T-cell (primary cell): Measurements from ENCODE around the gene TAS2R43. TPM values are rescaled to one million over a fixed set of nuclear protein-coding genes. Genes with fewer than 3 reads are reported as not detected.
"Not testable (repeated sequence)": the region's sequence is repeated elsewhere in the genome, so short reads cannot be mapped to it uniquely, and the experiment has no call there.

Experiments used
- ATAC-seq, 4 experiments: fragments of 200-7000 bp in 3 of 4; fragments of 150-1000 bp in 1 of 4; cut with Tn5 transposase; replicated peaks in 1 of 4; 1 replicate in 3 of 4; 2 replicates in 1 of 4; pipeline ENCODE4 v1.10.0; 2021; ENCODE audit warnings: moderate library complexity in 3 of 4, mild to moderate bottlenecking in 2 of 4, moderate number of reproducible peaks in 1 of 4
- CTCF ChIA-PET, 2 donors: fragments of 300-600 bp; sonication (Branson Sonifier 250); formaldehyde crosslinking; loops; one replicate each; lab custom pipeline; 2022; ENCODE audit warnings: antibody characterized with exemption in 2 of 2; lab: Charles Lee
- POLR2A ChIA-PET, 2 donors: fragments of 300-600 bp; sonication (Branson Sonifier 250); formaldehyde crosslinking; loops; one replicate each; lab custom pipeline; 2022; ENCODE audit warnings: antibody characterized with exemption in 2 of 2; lab: Charles Lee
- DNase-seq, 35 experiments: peaks; one replicate each; pipeline versions ENCODE4 v3.0.0 to v3.0.0-alpha.2; 2013 to 2023
- H3K27ac ChIP-seq: one replicate; pipeline ENCODE4 v1.5.1; 2013; ENCODE audit warnings: low read length
- H3K27me3 ChIP-seq, 2 experiments: replicated peaks in 1 of 2; 1 replicate in 1 of 2; 2 replicates in 1 of 2; pipeline versions ENCODE4 v1.6.1 to v1.7.0; 2013; ENCODE audit warnings: low read length in 1 of 2, mixed read lengths in 1 of 2; ENCODE audit not compliant: control insufficient read depth in 2 of 2, insufficient read depth in 2 of 2; ENCODE audit errors: extremely low read depth in 1 of 2
- H3K36me3 ChIP-seq, 2 donors: 1 replicate in 1 of 2; 2 replicates in 1 of 2; pipeline versions ENCODE4 v1.6.1 to v1.7.0; 2013; ENCODE audit warnings: low read length in 1 of 2; ENCODE audit not compliant: control insufficient read depth in 2 of 2, insufficient read depth in 1 of 2; ENCODE audit errors: extremely low read depth in 1 of 2
- H3K4me1 ChIP-seq, 2 experiments: 1 replicate in 1 of 2; 2 replicates in 1 of 2; pipeline versions ENCODE4 v1.6.1 to v1.7.0; 2013; ENCODE audit warnings: low read length in 2 of 2, mixed read lengths in 1 of 2; ENCODE audit not compliant: insufficient read depth in 2 of 2, control insufficient read depth in 1 of 2; ENCODE audit errors: extremely low read depth in 1 of 2
- H3K4me3 ChIP-seq, 2 donors: 1 replicate in 1 of 2; 2 replicates in 1 of 2; pipeline versions ENCODE4 v1.5.1 to v1.7.0; 2013; ENCODE audit warnings: mild to moderate bottlenecking in 2 of 2, low read length in 1 of 2, moderate library complexity in 1 of 2; ENCODE audit not compliant: control insufficient read depth in 1 of 2; ENCODE audit errors: extremely low read depth in 1 of 2
- H3K9me3 ChIP-seq: 2 replicates; pipeline ENCODE4 v1.7.0; 2013
- H3K27ac Mint-ChIP-seq, 2 donors: one replicate each; pipeline ENCODE4 v1.8.0; 2020 to 2021; ENCODE audit warnings: mild to moderate bottlenecking in 2 of 2, mixed read lengths in 2 of 2
- H3K27me3 Mint-ChIP-seq, 2 donors: one replicate each; pipeline ENCODE4 v1.8.0; 2021 to 2022; ENCODE audit warnings: mixed read lengths in 2 of 2
- H3K36me3 Mint-ChIP-seq: one replicate; pipeline ENCODE4 v1.8.0; 2021; ENCODE audit warnings: mixed read lengths
- H3K4me1 Mint-ChIP-seq, 3 donors: one replicate each; pipeline ENCODE4 v1.8.0; 2020 to 2022; ENCODE audit warnings: mixed read lengths in 3 of 3, mild to moderate bottlenecking in 1 of 3
- H3K4me3 Mint-ChIP-seq, 3 donors: one replicate each; pipeline ENCODE4 v1.8.0; 2020 to 2022; ENCODE audit warnings: mild to moderate bottlenecking in 3 of 3, mixed read lengths in 3 of 3, moderate library complexity in 3 of 3
- H3K9me3 Mint-ChIP-seq, 3 donors: one replicate each; pipeline ENCODE4 v1.8.0; 2020 to 2022; ENCODE audit warnings: mixed read lengths in 3 of 3
- WGBS: methylation state at CpG from one replicate; pipeline ENCODE4 v1.1.5; 2013; ENCODE audit warnings: missing lambda C conversion rate; ENCODE audit not compliant: insufficient coverage; 5-methylcytosine and 5-hydroxymethylcytosine counted together
- total RNA-seq, 35 experiments: library from RNA in 6 of 35; stranded (reverse) in 6 of 35; fragments of 120-200 nt in 1 of 35; gene quantifications; one replicate each; pipeline versions ENCODE4 v1.2.1 to v1.2.4 and lab custom pipeline; 2013 to 2026

TAS2R43 gene
- total RNA-seq, 5 donors from 2014 or later (not counting 1 experiment from before 2014, with no cell fraction given), result 0.35 to 5.2 (median 1.8) TPM

DNA sequence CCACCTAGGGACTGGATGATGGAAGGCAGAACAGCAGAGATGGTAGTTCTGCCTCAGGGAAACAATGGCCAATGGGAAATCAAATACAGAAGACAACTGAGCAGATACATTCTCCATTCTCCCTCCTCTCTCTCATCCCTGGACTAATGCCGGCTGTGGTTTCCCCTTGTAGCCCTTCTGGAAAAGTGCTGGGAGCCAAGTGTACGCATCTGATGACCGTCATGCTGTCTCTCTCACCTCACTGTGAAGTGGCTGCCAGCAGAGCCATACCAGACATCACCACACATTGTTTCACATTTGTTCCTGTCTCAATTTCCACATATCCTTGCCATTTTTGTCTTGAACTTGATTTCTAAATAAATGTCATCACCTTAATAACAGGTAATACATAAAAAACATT is 33.1 kb downstream of the TAS2R43 start:
- ChIA-PET POLR2A (no interaction called here), CTCF (no interaction called here)
- Mint-ChIP-seq H3K4me1 (peaks cover 7 to 25% (median 16%) of the 10 kb centered on the region in 3 donors), H3K4me3 (no peak overlapping the region), H3K27ac (no peak overlapping the region), H3K9me3 (no peaks in the 10 kb centered on the region), H3K27me3 (no peaks in the 10 kb centered on the region), H3K36me3 (peaks cover 33% of the 10 kb centered on the region)
- Histone ChIP-seq H3K36me3 (no peaks in the 10 kb centered on the region), H3K4me3 (no peak overlapping the region), H3K4me1 (no peaks in the 10 kb centered on the region), H3K9me3 (no peaks in the 10 kb centered on the region), H3K27ac (no peak overlapping the region), H3K27me3 (no peaks in the 10 kb centered on the region)
- DNase-seq (no peak), ATAC-seq (no peak)
- WGBS, result 100% methylated on average over 2 of the region's 3 CpGs

DNA sequence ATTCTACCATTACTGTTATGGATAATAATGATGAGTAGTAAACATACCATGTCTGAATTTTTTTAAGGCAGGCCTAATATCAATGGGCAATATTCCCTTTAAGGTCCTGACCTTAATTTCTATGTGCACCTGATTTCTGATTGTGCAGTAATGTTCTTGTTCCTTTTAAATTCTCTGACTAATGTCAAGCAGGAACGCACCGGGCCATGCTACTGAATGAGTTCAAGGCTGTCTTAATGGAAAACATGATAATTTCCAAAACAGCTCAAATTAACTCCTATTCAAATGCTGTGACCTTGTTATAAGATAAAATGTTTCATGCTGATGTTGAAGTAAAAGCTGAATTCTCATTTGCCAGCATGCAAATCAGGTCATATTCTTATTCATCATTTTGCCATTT is 36.8 kb downstream of the TAS2R43 start:
- H3K4me1 ChIP-seq, result no peaks in the 10 kb centered on the region
- no CpG with 5 or more reads among the region's 2 CpGs for WGBS
- ATAC-seq (no peak), DNase-seq (no peak)
- H3K36me3 ChIP-seq, result peaks cover 0 to 3% of the 10 kb centered on the region in 2 donors
- Mint-ChIP-seq H3K27ac (no peak overlapping the region), H3K4me1 (peaks cover 0 to 3% (median 0%) of the 10 kb centered on the region in 3 donors), H3K27me3 (no peaks in the 10 kb centered on the region), H3K9me3 (peaks cover 8 to 13% (median 12%) of the 10 kb centered on the region in 3 donors), H3K4me3 (no peak overlapping the region), H3K36me3 (peaks cover 51% of the 10 kb centered on the region)
- no peak overlapping the region for H3K4me3 ChIP-seq
- H3K9me3 ChIP-seq, result peaks cover 3% of the 10 kb centered on the region
- CTCF ChIA-PET, result interaction anchor here in 1 of 2 donors (0.5 kb wide), 1 partner anchor 286 kb away, joined by 3 read pairs; no protein-coding TSS in a partner anchor
- POLR2A ChIA-PET, result no interaction called here
- H3K27ac ChIP-seq, result no peak overlapping the region
- no peaks in the 10 kb centered on the region for H3K27me3 ChIP-seq

DNA sequence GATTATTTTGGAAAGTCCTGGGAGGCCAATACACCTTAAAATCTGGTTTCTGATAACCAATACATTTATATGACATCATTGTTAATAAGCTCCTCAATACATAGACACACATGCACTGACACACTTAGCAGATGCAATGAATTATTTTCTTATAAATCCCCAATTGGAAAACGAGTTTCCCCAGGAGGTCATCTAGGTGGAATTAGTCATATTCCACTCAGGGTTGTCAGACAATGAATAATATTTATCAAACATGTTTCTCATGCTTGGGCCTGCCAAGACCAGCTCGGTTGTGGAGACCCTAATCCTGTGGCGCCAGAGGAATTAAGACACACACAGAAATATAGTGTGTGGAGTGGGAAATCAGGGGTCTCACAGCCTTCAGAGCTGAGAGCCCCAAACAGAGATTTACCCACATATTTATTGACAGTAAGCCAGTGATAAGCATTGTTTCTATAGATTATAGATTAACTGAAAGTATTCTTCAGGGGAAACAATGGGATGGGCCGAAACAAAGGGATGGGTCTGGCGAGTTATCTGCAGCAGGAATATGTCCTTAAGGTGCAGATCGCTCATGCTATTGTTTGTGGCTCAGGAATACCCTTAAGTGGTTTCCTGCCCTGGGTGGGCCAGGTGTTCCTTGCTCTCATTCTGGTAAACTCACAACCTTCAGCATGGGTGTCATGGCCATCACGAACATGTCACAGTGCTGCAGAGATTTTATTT is 42.1 kb downstream of the TAS2R43 start:
- H3K4me3 Mint-ChIP-seq, ATAC-seq, H3K27me3 ChIP-seq, H3K9me3 ChIP-seq, H3K27ac ChIP-seq, H3K27ac Mint-ChIP-seq, H3K27me3 Mint-ChIP-seq, DNase-seq, H3K4me1 ChIP-seq, CTCF ChIA-PET, H3K36me3 ChIP-seq, H3K4me3 ChIP-seq, POLR2A ChIA-PET: not testable (repeated sequence)
- Mint-ChIP-seq H3K36me3 (peaks cover 62% of the 10 kb centered on the region), H3K4me1 (peaks cover 7 to 13% (median 9%) of the 10 kb centered on the region in 3 donors), H3K9me3 (peaks cover 8 to 20% (median 18%) of the 10 kb centered on the region in 3 donors)
- WGBS, result 88% methylated on average over 3 of the region's 7 CpGs

DNA sequence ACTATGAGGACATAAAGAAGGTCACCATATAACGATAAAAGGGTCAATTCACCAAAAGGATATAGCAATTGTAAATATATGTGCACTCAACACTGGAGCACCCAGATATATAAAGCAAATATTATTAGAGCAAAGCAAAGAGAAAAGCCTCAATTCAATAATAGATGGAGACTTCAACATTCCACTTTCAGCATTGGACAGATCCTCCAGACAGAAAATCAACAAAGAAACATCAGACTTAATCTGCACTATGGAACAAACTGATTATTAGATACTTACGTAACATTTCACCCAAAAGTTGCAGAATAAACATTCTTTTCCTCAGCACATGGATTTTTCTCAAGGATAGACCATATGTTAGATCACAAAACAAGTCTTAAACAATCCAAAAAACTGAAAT is 50.7 kb downstream of the TAS2R43 start:
- H3K9me3 ChIP-seq, H3K27me3 ChIP-seq, DNase-seq, H3K36me3 ChIP-seq, ATAC-seq, H3K27me3 Mint-ChIP-seq, POLR2A ChIA-PET, H3K4me3 Mint-ChIP-seq, H3K4me1 ChIP-seq, H3K27ac ChIP-seq, H3K27ac Mint-ChIP-seq, H3K4me3 ChIP-seq, CTCF ChIA-PET, H3K9me3 Mint-ChIP-seq: not testable (repeated sequence)
- H3K36me3 Mint-ChIP-seq, result peaks cover 60% of the 10 kb centered on the region
- 100% methylated on average over 1 of the region's 2 CpGs for WGBS
- peaks cover 0 to 24% (median 23%) of the 10 kb centered on the region in 3 donors for H3K4me1 Mint-ChIP-seq

Other genes starting within 250 kb of the TAS2R43 start
- 1 to 10 TPM in 4 of 5 donors, under 1 TPM in 1; 0.73 to 3.8 (median 2.2) TPM for gene PRR4, start 242.8 kb downstream of the TAS2R43 start, total RNA-seq
- gene PRH1, start 208.1 kb downstream of the TAS2R43 start, total RNA-seq, result 10 to 100 TPM; 19.2 to 42.4 (median 24.7) TPM
- 1 to 10 TPM in 4 of 5 donors, under 1 TPM in 1; 0.79 to 1.5 (median 1.2) TPM for gene TAS2R13, start 182.8 kb downstream of the TAS2R43 start, total RNA-seq
- gene PRH2, start 163.1 kb downstream of the TAS2R43 start, total RNA-seq, result not detected
- gene TAS2R14, start 153.1 kb downstream of the TAS2R43 start, total RNA-seq, result 1 to 10 TPM; 2.4 to 3.5 (median 2.7) TPM
- gene TAS2R50, start 105.4 kb downstream of the TAS2R43 start, total RNA-seq, result 1 to 10 TPM in 4 of 5 donors, under 1 TPM in 1; 0.61 to 2.2 (median 1.5) TPM
- gene TAS2R20, start 94.0 kb downstream of the TAS2R43 start, total RNA-seq, result 1 to 10 TPM; 1.7 to 3.0 (median 2.6) TPM
- 1 to 10 TPM; 1.4 to 6.7 (median 2.4) TPM for gene TAS2R19, start 69.7 kb downstream of the TAS2R43 start, total RNA-seq
- gene TAS2R31, start 60.9 kb downstream of the TAS2R43 start, total RNA-seq, result 1 to 10 TPM; 2.4 to 4.3 (median 3.6) TPM
- gene TAS2R46, start 30.0 kb downstream of the TAS2R43 start, total RNA-seq, result 1 to 10 TPM in 4 of 5 donors, under 1 TPM in 1; 0.82 to 3.6 (median 1.4) TPM
- 1 to 10 TPM; 2.3 to 8.5 (median 3.3) TPM for gene TAS2R30, start 42.3 kb upstream of the TAS2R43 start, total RNA-seq
- gene SMIM10L1, start 78.9 kb upstream of the TAS2R43 start, total RNA-seq, result 10 to 100 TPM in 1 of 5 donors, 1 to 10 TPM in 4; 8.8 to 10.2 (median 9.7) TPM
- gene TAS2R42, start 94.6 kb upstream of the TAS2R43 start, total RNA-seq, result not detected
- under 1 TPM in 1 of 5 donors, not detected in 4; 0.88 TPM for gene PRB3, start 177.4 kb upstream of the TAS2R43 start, total RNA-seq
- not detected for gene PRB4, start 218.1 kb upstream of the TAS2R43 start, total RNA-seq